IMR-90 (cell line): ENCODE results near the gene NEGR1.

Experiments used
- CTCF ChIP-seq: conservative IDR thresholded peaks from 2 replicates; pipeline ENCODE4 v1.5.1; 2012; ENCODE audit warnings: mild to moderate bottlenecking, low read depth, low read length, improper control_type of control experiment
- FOS ChIP-seq: fragments of 150-350 bp; IDR thresholded peaks from 2 replicates; pipeline ENCODE4 v1.6.1; 2016; ENCODE audit warnings: low read depth, low read length
- MAZ ChIP-seq: IDR thresholded peaks from 2 replicates; pipeline ENCODE4 v1.6.1; 2012; ENCODE audit warnings: low read depth, mild to moderate bottlenecking, low read length, improper control_type of control experiment, moderate library complexity, borderline replicate concordance
- POLR2A ChIP-seq: IDR thresholded peaks from 2 replicates; pipeline ENCODE4 v1.6.1; 2012; ENCODE audit warnings: mild to moderate bottlenecking, low read depth, low read length
- RAD21 ChIP-seq: IDR thresholded peaks from 2 replicates; pipeline ENCODE4 v1.6.1; 2012; ENCODE audit warnings: low read length, improper control_type of control experiment
- RFX5 ChIP-seq: IDR thresholded peaks from 2 replicates; pipeline ENCODE4 v1.8.0; 2012; ENCODE audit warnings: low read depth, mild to moderate bottlenecking, low read length, moderate library complexity
- USF2 ChIP-seq: fragments of 150-350 bp; IDR thresholded peaks from 2 replicates; pipeline ENCODE4 v1.6.1; 2017; ENCODE audit warnings: mild to moderate bottlenecking, antibody characterized with exemption, low read length, low read depth

- TF ChIP-seq CTCF (no peak), RFX5 (no peak), RAD21 (no peak), USF2 (no peak), FOS (no peak), MAZ (no peak), POLR2A (no peak)
Measured at GRCh38 chr1:71828431-71829012, 453.8 kb downstream of the NEGR1 start.
